ENCODE data around the gene FOXA3. TPM values are rescaled to one million over a fixed set of nuclear protein-coding genes. Genes with fewer than 3 reads are reported as not detected.

The FOXA3 gene
- total RNA-seq, 2 experiments from 2014 or later = not detected

GRCh38 chr19:45881909-45882528, 17.9 kb downstream of the FOXA3 start:
- POLR2A ChIA-PET = interaction anchor here (0.5 to 1.1 kb wide), 3 partner anchors 14 to 21 kb away, joined by 3 to 6 read pairs (median 3); partner anchors contain the start of genes MYPOP and SYMPK
- TF ChIP-seq CTCF (conservative IDR thresholded peaks at IDR 0.05; ENCODE audit: low read length) (no peak), EZH2phosphoT487 (IDR thresholded peaks at IDR 0.05; ENCODE audit: borderline replicate concordance, low read depth, low read length) (no peak)
- H3K4me3 ChIP-seq (ENCODE audit: low read depth, low read length, poor library complexity, severe bottlenecking) = peak overlapping the region; percentile 69
- H3K27ac ChIP-seq (ENCODE audit: low read depth, low read length, poor library complexity, severe bottlenecking) = no peak overlapping the region
- H3K9me2 ChIP-seq (ENCODE audit: insufficient read depth, low read length) = no peaks in the 10 kb centered on the region
- no peak overlapping the region for H2AFZ ChIP-seq (ENCODE audit: low read length)
- H3K4me1 ChIP-seq (ENCODE audit: insufficient read depth, low read length, poor library complexity, severe bottlenecking) = peaks cover 38% of the 10 kb centered on the region
- peak; percentile 30 for DNase-seq (ENCODE audit: low spot score)
- H3K79me2 ChIP-seq (ENCODE audit: insufficient read depth, low read depth, low read length) = peaks cover 18% of the 10 kb centered on the region; the same call in 1 of the 2 replicates
- intact Hi-C loops (cut with micrococcal nuclease; ENCODE audit: unreplicated experiment) = loop anchor here (10.0 kb wide), 1 partner anchor 177 kb away; no protein-coding TSS in a partner anchor
- CTCF ChIA-PET (ENCODE audit: unreplicated experiment) = interaction anchor here (1.1 kb wide), 1 partner anchor 19 kb away, joined by 4 read pairs; the partner anchor contains the start of gene SYMPK
- H3K36me3 ChIP-seq (ENCODE audit: insufficient read depth, low read length) = peaks cover 13% of the 10 kb centered on the region; the same call in 1 of the 2 replicates
- no peaks in the 10 kb centered on the region for H3K9me3 ChIP-seq (ENCODE audit: low read length)
- H4K20me1 ChIP-seq (ENCODE audit: insufficient read depth, low read length) = no peaks in the 10 kb centered on the region
- peak overlapping the region; percentile 88 for H3K4me2 ChIP-seq (ENCODE audit: low read length)
- no TSS peak for BruUV-seq (replicated peaks)

- H4K20me1 ChIP-seq (ENCODE audit: insufficient read depth, low read length) = no peaks in the 10 kb centered on the region
- peak overlapping the region; percentile 9; the same call in 1 of the 2 replicates for H2AFZ ChIP-seq (ENCODE audit: low read length)
- H3K27ac ChIP-seq (ENCODE audit: low read depth, low read length, poor library complexity, severe bottlenecking) = peak overlapping the region; percentile 46
- TF ChIP-seq EZH2phosphoT487 (IDR thresholded peaks at IDR 0.05; ENCODE audit: borderline replicate concordance, low read depth, low read length) (no peak), CTCF (conservative IDR thresholded peaks at IDR 0.05; ENCODE audit: low read length) (peak; percentile 99)
- ChIA-PET POLR2A (interaction anchor here (0.9 to 1.1 kb wide), 2 partner anchors 20 kb away, joined by 3 to 6 read pairs; partner anchors contain the start of genes MYPOP and SYMPK), CTCF (ENCODE audit: unreplicated experiment) (interaction anchor here (1.1 kb wide), 1 partner anchor 20 kb away, joined by 4 read pairs; the partner anchor contains the start of gene SYMPK)
- H3K4me2 ChIP-seq (ENCODE audit: low read length) = peak overlapping the region; percentile 88
- intact Hi-C loops (cut with micrococcal nuclease; ENCODE audit: unreplicated experiment) = loop anchor here (1.0 to 10.0 kb wide), 3 partner anchors 20 to 178 kb away; partner anchors contain the start of gene SYMPK
- peak overlapping the region; percentile 69 for H3K4me3 ChIP-seq (ENCODE audit: low read depth, low read length, poor library complexity, severe bottlenecking)
- no peaks in the 10 kb centered on the region for H3K9me3 ChIP-seq (ENCODE audit: low read length)
- peaks cover 18% of the 10 kb centered on the region; the same call in 1 of the 2 replicates for H3K79me2 ChIP-seq (ENCODE audit: insufficient read depth, low read depth, low read length)
- DNase-seq (ENCODE audit: low spot score) = peak; percentile 91
- no TSS peak for BruUV-seq (replicated peaks)
- H3K9me2 ChIP-seq (ENCODE audit: insufficient read depth, low read length) = no peaks in the 10 kb centered on the region
- peaks cover 13% of the 10 kb centered on the region; the same call in 1 of the 2 replicates for H3K36me3 ChIP-seq (ENCODE audit: insufficient read depth, low read length)
- H3K4me1 ChIP-seq (ENCODE audit: insufficient read depth, low read length, poor library complexity, severe bottlenecking) = peaks cover 44% of the 10 kb centered on the region
These were observed 18.8 kb downstream of the FOXA3 start for GRCh38 chr19:45882652-45883585.

Data from OCI-LY7 (cell line).